GM12878 (cell line): Measurements from ENCODE around the gene MSTN. TPM values are rescaled to one million over a fixed set of nuclear protein-coding genes. Genes with fewer than 3 reads are reported as not detected.
A peak's percentile ranks its signal among the peaks of the same experiment; 100 is the strongest.

ENCODE experiments used
- ATAC-seq: fragments of 200-7000 bp; cut with Tn5 transposase; 3 replicates; pipeline ENCODE4 v1.9.1; 2020; ENCODE audit warnings: mild to moderate bottlenecking, moderate library complexity
- BruUV-seq: library from RNA; stranded (reverse); fragments of 400-500 nt; replicated peaks from 2 replicates; lab custom pipeline; 2021; lab: Mats Ljungman, UMichigan
- CTCF ChIA-PET: fragments of 300-600 bp; sonication (Branson Sonifier 250); formaldehyde crosslinking; extraction: SDS; loops from one replicate; lab custom pipeline; 2021; ENCODE audit warnings: inconsistent platforms; lab: Yijun Ruan, JAX
- POLR2A ChIA-PET: fragments of 350-600 bp; formaldehyde crosslinking; extraction: SDS; loops from one replicate; lab custom pipeline; 2021; ENCODE audit warnings: inconsistent platforms; lab: Charles Lee
- RAD21 ChIA-PET: fragments of 300-600 bp; sonication (Branson Sonifier 250); formaldehyde crosslinking; loops from one replicate; lab custom pipeline; 2023; ENCODE audit warnings: antibody characterized with exemption; ENCODE audit not compliant: unreplicated experiment; lab: Charles Lee
- SMC1A ChIA-PET: fragments of 300-600 bp; sonication (Branson Sonifier 250); formaldehyde crosslinking; loops from one replicate; lab custom pipeline; 2023; ENCODE audit not compliant: unreplicated experiment, uncharacterized antibody; lab: Charles Lee
- DNase-seq: peaks from one replicate; pipeline ENCODE4 v3.0.0-alpha.2; 2011; ENCODE audit warnings: low read depth, low spot score
- FAIRE-seq: peaks from 3 replicates; lab custom pipeline; 2011; peaks lifted over from hg19 to GRCh38; lab: Jason Lieb, UNC
- H2AFZ ChIP-seq: 2 replicates; pipeline ENCODE4 v1.6.0; 2011; ENCODE audit warnings: low read depth, low read length, control low read depth; ENCODE audit not compliant: control insufficient read depth
- H3K27ac ChIP-seq: 2 replicates; pipeline ENCODE4 v1.5.1; 2011; ENCODE audit warnings: control low read depth; ENCODE audit not compliant: control insufficient read depth, insufficient read depth
- H3K27me3 ChIP-seq, 2 experiments: replicated peaks in 1 of 2; 2 replicates each; pipeline versions ENCODE4 v1.6.0 to v1.6.1; 2011; ENCODE audit warnings: low read length in 1 of 2; ENCODE audit not compliant: control insufficient read depth in 2 of 2, insufficient read depth in 2 of 2
- H3K36me3 ChIP-seq, 2 experiments: 2 replicates each; pipeline ENCODE4 v1.5.1; 2011; ENCODE audit warnings: low read length in 1 of 2; ENCODE audit not compliant: control insufficient read depth in 2 of 2, insufficient read depth in 2 of 2
- H3K4me1 ChIP-seq: 2 replicates; pipeline ENCODE4 v1.6.1; 2011; ENCODE audit warnings: mild to moderate bottlenecking, low read length, moderate library complexity, mixed read lengths; ENCODE audit not compliant: control insufficient read depth, insufficient read depth
- H3K4me2 ChIP-seq: 2 replicates; pipeline ENCODE4 v1.6.0; 2011; ENCODE audit warnings: control low read depth; ENCODE audit not compliant: control insufficient read depth, insufficient read depth
- H3K4me3 ChIP-seq: fragments of 200-600 bp; sonication (generic); 2 replicates; pipeline ENCODE4 v1.5.1; 2016
- H3K79me2 ChIP-seq: 2 replicates; pipeline ENCODE4 v1.6.0; 2011; ENCODE audit warnings: low read length; ENCODE audit not compliant: control insufficient read depth, insufficient read depth
- H3K9ac ChIP-seq: 2 replicates; pipeline ENCODE4 v1.8.0; 2011; ENCODE audit warnings: low read length, control low read depth, mixed read lengths; ENCODE audit not compliant: control insufficient read depth, insufficient read depth
- H3K9me3 ChIP-seq: replicated peaks from 3 replicates; pipeline ENCODE4 v1.5.1; 2011; ENCODE audit warnings: mild to moderate bottlenecking, low read length; ENCODE audit not compliant: control insufficient read depth, insufficient read depth
- H4K20me1 ChIP-seq: 2 replicates; pipeline ENCODE4 v1.6.0; 2011; ENCODE audit not compliant: control insufficient read depth, insufficient read depth
- CHD1 ChIP-seq: IDR thresholded peaks from 2 replicates; pipeline ENCODE4 v1.6.1; 2012; ENCODE audit warnings: low read depth, low read length, improper control_type of control experiment
- CREB1 ChIP-seq: IDR thresholded peaks from 2 replicates; pipeline ENCODE4 v1.6.1; 2012; ENCODE audit warnings: low read depth, mild to moderate bottlenecking, inconsistent platforms
- MEF2B ChIP-seq: fragments of 450-650 bp; IDR thresholded peaks from 2 replicates; pipeline ENCODE4 v1.6.1; 2018; ENCODE audit warnings: mild to moderate bottlenecking, moderate library complexity; ENCODE audit not compliant: partially characterized antibody, poor library complexity, severe bottlenecking
- NBN ChIP-seq: fragments of 450-650 bp; IDR thresholded peaks from 2 replicates; pipeline ENCODE4 v1.6.1; 2016
- NR2C2 ChIP-seq: IDR thresholded peaks from 2 replicates; pipeline ENCODE4 v1.6.1; 2011; ENCODE audit warnings: borderline replicate concordance, low read depth; ENCODE audit not compliant: control insufficient read depth, insufficient read length
- NR2F1 ChIP-seq: fragments of 450-650 bp; conservative IDR thresholded peaks from 2 replicates; pipeline ENCODE4 v1.6.1; 2017; ENCODE audit warnings: mild to moderate bottlenecking
- POU2F2 ChIP-seq: IDR thresholded peaks from 3 replicates; pipeline ENCODE4 v1.6.1; 2011; ENCODE audit warnings: low read depth, mild to moderate bottlenecking, low read length, borderline replicate concordance
- SPI1 ChIP-seq: IDR thresholded peaks from 2 replicates; pipeline ENCODE4 v1.6.1; 2011; ENCODE audit warnings: low read depth, mild to moderate bottlenecking, low read length, moderate library complexity, borderline replicate concordance; ENCODE audit not compliant: insufficient read depth
- TARDBP ChIP-seq: IDR thresholded peaks from 2 replicates; pipeline ENCODE4 v1.6.1; 2016; ENCODE audit warnings: borderline replicate concordance
- WGBS: methylation state at CpG from one replicate; pipeline ENCODE4 v1.1.6; 2016; ENCODE audit warnings: low lambda C conversion rate; ENCODE audit not compliant: insufficient replicate concordance, insufficient coverage; ENCODE audit errors: missing lambda C conversion rate; 5-methylcytosine and 5-hydroxymethylcytosine counted together
- in situ Hi-C: fragments of 300-500 bp; cut with MboI; formaldehyde crosslinking; loops from 9 replicates; pipeline ENCODE4 v1.14.3; 2018; ENCODE audit warnings: mixed read lengths
- intact Hi-C: fragments of 100-400 bp; cut with micrococcal nuclease; formaldehyde crosslinking; loops from one replicate; pipeline ENCODE4 v1.14.2; 2022; ENCODE audit not compliant: unreplicated experiment
- polyA plus RNA-seq, 11 experiments: library from polyadenylated mRNA; depleted of rRNA in 4 of 11; unstranded in 6 of 11; stranded (reverse) in 5 of 11; fragments of >200 nt; fragmentation: Nextera tagmentation in 4 of 11; fragmentation: Illumina TruSeq in 1 of 11; extraction: Ambion mirVana in 4 of 11; extraction: Trizol in 1 of 11; gene quantifications; 1 replicate in 1 of 11; 2 replicates in 10 of 11; pipeline versions ENCODE4 v1.2.1 to v1.2.3, GENCODE V29; 2011 to 2016; ENCODE audit warnings: inconsistent platforms in 2 of 11, missing spikeins in 2 of 11, low read depth in 1 of 11
- total RNA-seq, 4 experiments: library from RNA; depleted of rRNA in 3 of 4; stranded (reverse); fragments of >200 nt in 3 of 4; fragmentation: Illumina TruSeq in 1 of 4; extraction: Trizol in 1 of 4; gene quantifications; 2 replicates each; pipeline versions ENCODE4 v1.2.1 to v1.2.3, GENCODE V29; 2013 to 2021
- TF ChIP-seq, protein P1 (sequence below): IDR thresholded peaks from 2 replicates; pipeline ENCODE4 v1.6.1; 2011; ENCODE audit warnings: low read depth, low read length, improper control_type of control experiment, borderline replicate concordance
- TF ChIP-seq, protein P2 (sequence below): fragments of 450-650 bp; IDR thresholded peaks from 2 replicates; pipeline ENCODE4 v1.6.1; 2018; ENCODE audit warnings: mild to moderate bottlenecking, low read depth, moderate library complexity; ENCODE audit not compliant: partially characterized antibody
- TF ChIP-seq, protein P3 (sequence below): fragments of 450-650 bp; IDR thresholded peaks from 2 replicates; pipeline ENCODE4 v1.6.1; 2014; ENCODE audit warnings: mild to moderate bottlenecking

MSTN gene
- total and polyA plus RNA-seq, 10 of the 15 experiments (the other 5 are each of a cell fraction or from before 2014, with no cell fraction given): 0.04 to 0.33 (median 0.10) TPM; not detected in 7

DNA sequence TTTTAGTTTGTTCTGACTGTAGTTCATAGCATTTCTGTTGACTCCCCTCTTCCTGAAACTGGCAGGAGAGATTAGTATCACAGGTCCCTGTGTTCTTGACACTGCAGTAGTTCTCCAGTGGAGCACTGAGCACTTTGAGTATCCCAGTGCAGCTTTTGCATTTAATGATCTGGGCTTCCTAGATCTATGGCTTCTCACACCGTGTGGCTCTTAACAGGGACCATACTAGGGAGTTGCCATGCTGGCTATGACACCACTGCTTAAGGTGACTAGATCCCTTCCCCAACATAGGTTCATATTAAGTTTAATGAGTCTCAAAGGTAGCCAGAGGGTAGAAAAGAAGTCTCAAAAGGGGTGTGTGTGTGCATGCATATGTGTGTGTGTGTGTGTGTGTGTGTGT, 6.2 kb upstream of the MSTN start:
- no peaks in the 10 kb centered on the region for H4K20me1 ChIP-seq
- in situ Hi-C loops (loop anchor here (5.0 kb wide), 2 partner anchors 271 to 396 kb away; partner anchors contain the start of gene ANKAR), intact Hi-C loops (no loop called here)
- H3K9ac ChIP-seq: no peak overlapping the region
- DNase-seq: no peak
- peak; percentile 41 for ATAC-seq
- CTCF ChIA-PET: interaction anchor here (1.0 to 1.7 kb wide), 3 partner anchors 270 to 306 kb away, joined by 3 to 10 read pairs (median 3); partner anchors contain the start of gene OSGEPL1
- H3K79me2 ChIP-seq: no peaks in the 10 kb centered on the region
- TF ChIP-seq TARDBP: no peak
- TF ChIP-seq MEF2B: no peak
- no peak for TF ChIP-seq NR2C2
- FAIRE-seq: no peak
- RAD21 ChIA-PET: interaction anchor here (1.4 kb wide), 1 partner anchor 410 kb away, joined by 4 read pairs; no protein-coding TSS in a partner anchor
- no peaks in the 10 kb centered on the region for H3K36me3 ChIP-seq
- BruUV-seq: no TSS peak
- WGBS: 100% methylated on average over 1 of the region's 1 CpG
- H3K9me3 ChIP-seq: no peaks in the 10 kb centered on the region
- H3K4me3 ChIP-seq: no peak overlapping the region
- H3K4me2 ChIP-seq: no peak overlapping the region
- no peak overlapping the region for H3K27ac ChIP-seq
- POLR2A ChIA-PET: no interaction called here
- no peaks in the 10 kb centered on the region for H3K27me3 ChIP-seq
- peak overlapping the region; percentile 48 for H2AFZ ChIP-seq
- H3K4me1 ChIP-seq: no peaks in the 10 kb centered on the region
- SMC1A ChIA-PET: interaction anchor here (1.8 kb wide), 2 partner anchors 270 to 409 kb away, joined by 5 to 11 read pairs; no protein-coding TSS in a partner anchor

DNA sequence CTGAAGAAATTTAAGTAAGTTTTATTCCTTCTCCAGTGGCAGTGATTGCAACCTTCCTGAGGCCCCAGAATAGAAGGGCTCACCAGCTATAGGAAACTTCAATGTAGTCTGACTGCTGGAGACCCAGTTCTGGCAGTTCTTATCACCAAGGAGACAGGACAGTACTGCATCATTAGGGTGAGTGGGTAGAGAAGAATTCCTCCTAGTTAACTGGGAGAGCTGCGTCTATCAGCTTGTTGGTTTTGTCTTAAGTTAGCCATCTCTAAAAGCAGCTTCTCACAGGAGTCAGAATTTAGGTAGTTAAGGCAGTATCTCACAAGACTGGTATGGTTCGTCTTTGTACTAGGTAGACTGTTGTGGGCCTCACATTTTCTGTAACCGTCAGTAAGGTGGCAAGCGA, 3.3 kb upstream of the MSTN start:
- intact Hi-C loops (no loop called here), in situ Hi-C loops (loop anchor here (5.0 kb wide), 2 partner anchors 269 to 394 kb away; partner anchors contain the start of gene ANKAR)
- ChIA-PET RAD21 (no interaction called here), SMC1A (no interaction called here), CTCF (no interaction called here), POLR2A (no interaction called here)
- Histone ChIP-seq H3K27ac (no peak overlapping the region), H3K79me2 (no peaks in the 10 kb centered on the region), H3K27me3 (no peaks in the 10 kb centered on the region), H3K9me3 (no peaks in the 10 kb centered on the region), H3K36me3 (no peaks in the 10 kb centered on the region), H3K4me3 (no peak overlapping the region), H2AFZ (no peak overlapping the region; the same call in 1 of the 2 replicates), H3K9ac (no peak overlapping the region), H4K20me1 (no peaks in the 10 kb centered on the region), H3K4me1 (no peaks in the 10 kb centered on the region), H3K4me2 (no peak overlapping the region)
- DNase-seq (no peak), ATAC-seq (no peak), FAIRE-seq (no peak)
- WGBS: 78% methylated on average over 4 of the region's 4 CpGs
- BruUV-seq: no TSS peak
- no peak for TF ChIP-seq NBN
- TF ChIP-seq CREB1: no peak
- no peak for TF ChIP-seq SPI1
- TF ChIP-seq, protein P1, sequence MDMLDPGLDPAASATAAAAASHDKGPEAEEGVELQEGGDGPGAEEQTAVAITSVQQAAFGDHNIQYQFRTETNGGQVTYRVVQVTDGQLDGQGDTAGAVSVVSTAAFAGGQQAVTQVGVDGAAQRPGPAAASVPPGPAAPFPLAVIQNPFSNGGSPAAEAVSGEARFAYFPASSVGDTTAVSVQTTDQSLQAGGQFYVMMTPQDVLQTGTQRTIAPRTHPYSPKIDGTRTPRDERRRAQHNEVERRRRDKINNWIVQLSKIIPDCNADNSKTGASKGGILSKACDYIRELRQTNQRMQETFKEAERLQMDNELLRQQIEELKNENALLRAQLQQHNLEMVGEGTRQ: no peak
- TF ChIP-seq NR2F1: no peak
- TF ChIP-seq, protein P2, sequence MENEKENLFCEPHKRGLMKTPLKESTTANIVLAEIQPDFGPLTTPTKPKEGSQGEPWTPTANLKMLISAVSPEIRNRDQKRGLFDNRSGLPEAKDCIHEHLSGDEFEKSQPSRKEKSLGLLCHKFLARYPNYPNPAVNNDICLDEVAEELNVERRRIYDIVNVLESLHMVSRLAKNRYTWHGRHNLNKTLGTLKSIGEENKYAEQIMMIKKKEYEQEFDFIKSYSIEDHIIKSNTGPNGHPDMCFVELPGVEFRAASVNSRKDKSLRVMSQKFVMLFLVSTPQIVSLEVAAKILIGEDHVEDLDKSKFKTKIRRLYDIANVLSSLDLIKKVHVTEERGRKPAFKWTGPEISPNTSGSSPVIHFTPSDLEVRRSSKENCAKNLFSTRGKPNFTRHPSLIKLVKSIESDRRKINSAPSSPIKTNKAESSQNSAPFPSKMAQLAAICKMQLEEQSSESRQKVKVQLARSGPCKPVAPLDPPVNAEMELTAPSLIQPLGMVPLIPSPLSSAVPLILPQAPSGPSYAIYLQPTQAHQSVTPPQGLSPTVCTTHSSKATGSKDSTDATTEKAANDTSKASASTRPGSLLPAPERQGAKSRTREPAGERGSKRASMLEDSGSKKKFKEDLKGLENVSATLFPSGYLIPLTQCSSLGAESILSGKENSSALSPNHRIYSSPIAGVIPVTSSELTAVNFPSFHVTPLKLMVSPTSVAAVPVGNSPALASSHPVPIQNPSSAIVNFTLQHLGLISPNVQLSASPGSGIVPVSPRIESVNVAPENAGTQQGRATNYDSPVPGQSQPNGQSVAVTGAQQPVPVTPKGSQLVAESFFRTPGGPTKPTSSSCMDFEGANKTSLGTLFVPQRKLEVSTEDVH: no peak
- TF ChIP-seq, protein P3, sequence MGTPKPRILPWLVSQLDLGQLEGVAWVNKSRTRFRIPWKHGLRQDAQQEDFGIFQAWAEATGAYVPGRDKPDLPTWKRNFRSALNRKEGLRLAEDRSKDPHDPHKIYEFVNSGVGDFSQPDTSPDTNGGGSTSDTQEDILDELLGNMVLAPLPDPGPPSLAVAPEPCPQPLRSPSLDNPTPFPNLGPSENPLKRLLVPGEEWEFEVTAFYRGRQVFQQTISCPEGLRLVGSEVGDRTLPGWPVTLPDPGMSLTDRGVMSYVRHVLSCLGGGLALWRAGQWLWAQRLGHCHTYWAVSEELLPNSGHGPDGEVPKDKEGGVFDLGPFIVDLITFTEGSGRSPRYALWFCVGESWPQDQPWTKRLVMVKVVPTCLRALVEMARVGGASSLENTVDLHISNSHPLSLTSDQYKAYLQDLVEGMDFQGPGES: no peak
- no peak for TF ChIP-seq CHD1
- TF ChIP-seq POU2F2: no peak
